Ishikawa (cell line): ENCODE results near the gene IFI27L1.

Source experiments
- CEBPB ChIP-seq: IDR thresholded peaks from 2 replicates; pipeline ENCODE4 v1.6.1; 2012
- CREB1 ChIP-seq: IDR thresholded peaks from 2 replicates; pipeline ENCODE4 v1.6.1; 2012; ENCODE audit warnings: low read depth
- EGR1 ChIP-seq: IDR thresholded peaks from 2 replicates; pipeline ENCODE4 v1.6.1; 2012
- EP300 ChIP-seq: IDR thresholded peaks from 2 replicates; pipeline ENCODE4 v1.6.1; 2012; ENCODE audit warnings: borderline replicate concordance
- FOXM1 ChIP-seq: IDR thresholded peaks from 2 replicates; pipeline ENCODE4 v1.6.1; 2012; ENCODE audit warnings: low read depth, borderline replicate concordance
- NFIC ChIP-seq: IDR thresholded peaks from 2 replicates; pipeline ENCODE4 v1.6.1; 2012
- RAD21 ChIP-seq: IDR thresholded peaks from 2 replicates; pipeline ENCODE4 v1.6.1; 2012; ENCODE audit warnings: low read depth
- TAF1 ChIP-seq: IDR thresholded peaks from 2 replicates; pipeline ENCODE4 v1.6.1; 2012; ENCODE audit warnings: low read depth, mild to moderate bottlenecking
- TCF12 ChIP-seq: IDR thresholded peaks from 2 replicates; pipeline ENCODE4 v1.6.1; 2012; ENCODE audit warnings: low read depth
- TEAD4 ChIP-seq: IDR thresholded peaks from 2 replicates; pipeline ENCODE4 v1.6.1; 2012
- YY1 ChIP-seq: IDR thresholded peaks from 2 replicates; pipeline ENCODE4 v1.6.1; 2012; ENCODE audit warnings: low read depth
- ZBTB7A ChIP-seq: IDR thresholded peaks from 2 replicates; pipeline ENCODE4 v1.6.1; 2012; ENCODE audit warnings: low read depth
- TF ChIP-seq, protein P1 (sequence below): IDR thresholded peaks from 2 replicates; pipeline ENCODE4 v1.6.1; 2012; ENCODE audit warnings: low read depth, mild to moderate bottlenecking
- TF ChIP-seq, protein P2 (sequence below): IDR thresholded peaks from 2 replicates; pipeline ENCODE4 v1.6.1; 2012
- TF ChIP-seq, protein P3 (sequence below): IDR thresholded peaks from 2 replicates; pipeline ENCODE4 v1.6.1; 2012

IFI27L1 gene

DNA sequence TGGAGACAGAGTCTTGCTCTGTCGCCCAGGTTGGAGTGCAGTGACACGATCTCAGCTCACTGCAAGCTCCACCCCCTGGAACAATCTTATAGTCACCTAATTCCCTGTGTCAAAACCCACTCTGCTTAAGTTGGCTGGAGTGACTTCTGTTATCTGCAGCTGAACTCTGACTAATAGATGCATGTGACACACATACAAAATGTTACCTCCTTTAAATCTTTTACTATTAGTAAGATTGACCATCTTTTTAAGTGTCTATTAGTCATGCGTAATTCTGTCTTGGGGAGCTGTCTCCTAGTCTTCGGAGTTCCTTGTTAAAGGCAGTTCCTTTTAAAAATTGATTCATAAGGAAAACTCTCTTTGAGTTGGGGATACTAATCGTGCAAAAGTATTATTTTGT lies 7.4 kb downstream of the IFI27L1 start:
- TF ChIP-seq EGR1 (no peak), TAF1 (no peak), EP300 (no peak), CREB1 (no peak), NFIC (no peak), YY1 (no peak), TEAD4 (no peak)
- TF ChIP-seq, protein P1, sequence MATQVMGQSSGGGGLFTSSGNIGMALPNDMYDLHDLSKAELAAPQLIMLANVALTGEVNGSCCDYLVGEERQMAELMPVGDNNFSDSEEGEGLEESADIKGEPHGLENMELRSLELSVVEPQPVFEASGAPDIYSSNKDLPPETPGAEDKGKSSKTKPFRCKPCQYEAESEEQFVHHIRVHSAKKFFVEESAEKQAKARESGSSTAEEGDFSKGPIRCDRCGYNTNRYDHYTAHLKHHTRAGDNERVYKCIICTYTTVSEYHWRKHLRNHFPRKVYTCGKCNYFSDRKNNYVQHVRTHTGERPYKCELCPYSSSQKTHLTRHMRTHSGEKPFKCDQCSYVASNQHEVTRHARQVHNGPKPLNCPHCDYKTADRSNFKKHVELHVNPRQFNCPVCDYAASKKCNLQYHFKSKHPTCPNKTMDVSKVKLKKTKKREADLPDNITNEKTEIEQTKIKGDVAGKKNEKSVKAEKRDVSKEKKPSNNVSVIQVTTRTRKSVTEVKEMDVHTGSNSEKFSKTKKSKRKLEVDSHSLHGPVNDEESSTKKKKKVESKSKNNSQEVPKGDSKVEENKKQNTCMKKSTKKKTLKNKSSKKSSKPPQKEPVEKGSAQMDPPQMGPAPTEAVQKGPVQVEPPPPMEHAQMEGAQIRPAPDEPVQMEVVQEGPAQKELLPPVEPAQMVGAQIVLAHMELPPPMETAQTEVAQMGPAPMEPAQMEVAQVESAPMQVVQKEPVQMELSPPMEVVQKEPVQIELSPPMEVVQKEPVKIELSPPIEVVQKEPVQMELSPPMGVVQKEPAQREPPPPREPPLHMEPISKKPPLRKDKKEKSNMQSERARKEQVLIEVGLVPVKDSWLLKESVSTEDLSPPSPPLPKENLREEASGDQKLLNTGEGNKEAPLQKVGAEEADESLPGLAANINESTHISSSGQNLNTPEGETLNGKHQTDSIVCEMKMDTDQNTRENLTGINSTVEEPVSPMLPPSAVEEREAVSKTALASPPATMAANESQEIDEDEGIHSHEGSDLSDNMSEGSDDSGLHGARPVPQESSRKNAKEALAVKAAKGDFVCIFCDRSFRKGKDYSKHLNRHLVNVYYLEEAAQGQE, result no peak
- TF ChIP-seq, protein P2, sequence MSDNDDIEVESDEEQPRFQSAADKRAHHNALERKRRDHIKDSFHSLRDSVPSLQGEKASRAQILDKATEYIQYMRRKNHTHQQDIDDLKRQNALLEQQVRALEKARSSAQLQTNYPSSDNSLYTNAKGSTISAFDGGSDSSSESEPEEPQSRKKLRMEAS, result no peak
- TF ChIP-seq, protein P3, sequence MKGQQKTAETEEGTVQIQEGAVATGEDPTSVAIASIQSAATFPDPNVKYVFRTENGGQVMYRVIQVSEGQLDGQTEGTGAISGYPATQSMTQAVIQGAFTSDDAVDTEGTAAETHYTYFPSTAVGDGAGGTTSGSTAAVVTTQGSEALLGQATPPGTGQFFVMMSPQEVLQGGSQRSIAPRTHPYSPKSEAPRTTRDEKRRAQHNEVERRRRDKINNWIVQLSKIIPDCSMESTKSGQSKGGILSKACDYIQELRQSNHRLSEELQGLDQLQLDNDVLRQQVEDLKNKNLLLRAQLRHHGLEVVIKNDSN, result no peak

DNA sequence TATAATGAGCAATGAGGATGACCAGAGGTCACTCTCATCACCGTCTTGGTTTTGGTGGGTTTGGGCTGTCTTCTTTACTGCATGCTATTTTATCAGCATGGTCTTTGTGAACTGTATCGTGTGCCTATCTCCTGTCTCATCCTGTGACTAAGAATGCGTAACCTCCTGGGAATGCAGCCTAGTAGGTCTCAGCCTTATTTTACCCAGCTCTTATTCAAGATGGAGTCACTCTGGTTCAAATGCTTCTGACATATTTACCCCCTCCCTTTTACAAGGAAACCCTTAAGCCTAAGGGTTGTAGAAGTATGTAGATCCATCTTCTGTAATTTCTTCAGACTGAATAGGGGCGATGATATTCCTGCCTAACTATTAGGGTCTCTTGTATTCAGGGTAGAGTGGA lies 8.4 kb downstream of the IFI27L1 start:
- TF ChIP-seq, protein P2, result no peak
- TF ChIP-seq TCF12, result no peak
- no peak for TF ChIP-seq ZBTB7A
- no peak for TF ChIP-seq TAF1
- no peak for TF ChIP-seq CEBPB
- TF ChIP-seq YY1, result no peak
- no peak for TF ChIP-seq EGR1
- no peak for TF ChIP-seq EP300
- TF ChIP-seq FOXM1, result no peak

DNA sequence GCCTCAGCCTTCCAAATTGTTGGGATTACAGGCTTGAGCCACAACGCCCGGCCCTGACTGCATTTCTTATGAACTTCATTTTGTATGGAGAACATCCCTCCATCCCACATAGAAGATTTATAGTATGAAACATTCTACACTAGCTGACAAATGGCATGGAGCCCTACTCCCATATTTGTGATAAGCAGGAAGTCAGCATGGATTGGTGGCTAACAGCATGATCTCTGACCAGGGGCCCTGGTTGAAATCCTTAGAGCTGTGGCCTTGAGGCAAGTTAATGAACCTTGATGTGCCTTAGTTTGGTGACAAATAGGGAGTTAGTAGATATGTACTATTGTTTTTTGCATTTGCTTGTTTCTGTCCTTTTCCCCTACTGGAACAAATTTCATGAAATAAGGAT lies 12.3 kb downstream of the IFI27L1 start:
- TF ChIP-seq, protein P3, result no peak
- TF ChIP-seq YY1 (no peak), RAD21 (no peak), CREB1 (no peak), TEAD4 (no peak), CEBPB (no peak)
- TF ChIP-seq, protein P1, result no peak

DNA sequence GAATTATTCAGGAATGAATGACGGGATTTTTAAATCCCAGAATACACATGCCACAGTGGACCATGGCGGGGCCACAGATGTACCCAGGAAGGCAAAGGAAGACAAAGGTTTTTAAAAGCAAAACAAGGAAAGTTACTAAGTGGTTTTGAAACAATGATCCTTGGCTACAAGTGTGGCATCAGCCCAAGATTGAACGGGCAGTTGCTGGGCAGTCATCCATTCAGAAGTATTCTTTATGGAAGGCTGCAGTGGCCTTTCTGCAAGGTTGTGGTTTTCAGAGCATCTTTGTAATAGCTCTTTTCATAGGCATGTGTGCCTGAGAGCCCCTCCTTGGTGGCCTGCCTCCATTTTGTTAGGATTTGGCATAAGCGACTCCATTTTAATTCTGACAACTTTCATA lies 16.0 kb downstream of the IFI27L1 start:
- TF ChIP-seq, protein P2, result no peak
- TF ChIP-seq RAD21 (no peak), FOXM1 (no peak), NFIC (no peak), ZBTB7A (no peak), EGR1 (no peak), CREB1 (no peak)
- TF ChIP-seq, protein P1, result no peak

DNA sequence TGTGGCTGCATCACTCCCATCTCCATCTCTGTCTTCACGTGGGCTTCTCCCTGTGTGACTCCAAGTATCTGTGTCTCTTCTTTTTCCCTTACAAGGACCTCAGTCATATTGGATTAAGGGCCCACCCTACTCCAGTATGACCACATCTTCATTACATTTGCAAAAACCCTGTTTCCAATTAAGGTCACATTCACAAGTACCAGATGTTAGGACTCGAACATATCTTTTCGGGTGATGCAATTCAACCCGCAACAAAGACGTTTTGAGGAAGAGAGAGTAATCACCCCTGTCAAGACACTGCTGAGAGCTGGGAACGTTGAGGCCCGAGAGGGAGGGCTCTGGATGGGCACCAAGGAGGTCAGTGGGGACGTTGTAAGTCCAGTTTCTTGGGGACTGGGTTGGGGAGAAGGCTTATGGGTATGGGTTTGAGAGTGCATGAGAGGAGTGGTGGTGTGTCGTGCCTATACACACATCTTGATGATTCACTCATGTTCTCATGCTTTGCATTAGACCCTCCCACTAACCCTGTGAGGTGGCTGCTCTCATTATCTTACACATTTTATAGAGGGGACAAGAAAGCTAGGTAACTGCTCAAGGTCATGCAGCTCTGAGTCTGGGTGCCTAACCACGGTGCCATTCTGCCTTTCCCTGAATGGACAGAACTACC lies 17.3 kb downstream of the IFI27L1 start:
- TF ChIP-seq TEAD4, result no peak
- TF ChIP-seq TCF12, result no peak
- TF ChIP-seq RAD21, result no peak
- TF ChIP-seq, protein P3, result no peak
- TF ChIP-seq NFIC, result no peak
- TF ChIP-seq YY1, result no peak
- TF ChIP-seq CREB1, result no peak
- TF ChIP-seq CEBPB, result no peak
- no peak for TF ChIP-seq EP300
- TF ChIP-seq FOXM1, result no peak
- TF ChIP-seq TAF1, result no peak
- TF ChIP-seq, protein P1, result no peak
- no peak for TF ChIP-seq EGR1
- TF ChIP-seq, protein P2, result no peak
- no peak for TF ChIP-seq ZBTB7A
